ENCODE measurements around the gene PATL1. TPM values are rescaled to one million over a fixed set of nuclear protein-coding genes. Genes with fewer than 3 reads are reported as not detected.

PATL1 gene
- total and polyA plus RNA-seq, 2 of the 8 experiments (the other 6 are each of a cell fraction or from before 2014, with no cell fraction given): 30.4 to 33.4 TPM

DNA sequence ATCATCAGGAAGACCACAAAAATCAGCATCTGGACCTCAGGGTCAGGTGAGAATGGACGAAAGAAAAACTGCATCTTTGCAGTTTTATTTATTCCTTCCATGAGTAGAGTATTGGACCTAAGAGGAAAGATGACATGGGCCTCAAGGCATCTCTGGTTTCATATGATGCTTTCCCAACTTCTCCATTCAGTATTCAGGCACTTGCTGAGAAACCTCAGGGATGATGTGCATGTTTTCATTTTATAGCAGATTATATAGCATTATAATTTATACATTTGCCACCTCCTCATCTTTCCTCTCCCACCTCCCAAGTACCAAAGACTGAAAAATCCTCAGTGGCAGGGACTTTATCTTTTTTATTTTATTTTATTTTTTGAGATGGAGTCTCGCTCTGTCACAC is 44.9 kb upstream of the PATL1 start, which contains the start of gene OR10V1:
OR10V1 (minus strand) TSS at position 101 of the 400 bp plus-strand sequence; CDS start at position 101, 0 bp downstream.
- Histone ChIP-seq H2BK5ac (ENCODE audit: low read depth, low read length) (no peak within 1 kb of the TSS), H4K91ac (replicated peaks; ENCODE audit: insufficient read length, low read length) (no peak within 1 kb of the TSS), H2BK20ac (ENCODE audit: low read length) (no peak within 1 kb of the TSS), H3K56ac (replicated peaks; ENCODE audit: insufficient read length, low read depth, low read length) (no peak within 1 kb of the TSS), H3K9me3 (ENCODE audit: insufficient read depth in 2 of 2, low read depth in 1 of 2, low read length in 1 of 2) (no peaks in the 10 kb centered on the region), H2AK5ac (ENCODE audit: low read depth, low read length) (no peak within 1 kb of the TSS), H4K20me1 (replicated peaks in 1 of 2; ENCODE audit: control insufficient read depth in 1 of 2, insufficient read depth in 2 of 2, low read length in 2 of 2) (no peaks in the 10 kb centered on the region), H3K27me3 (replicated peaks in 1 of 4; ENCODE audit: control insufficient read depth in 3 of 4, extremely low read depth in 1 of 4, insufficient read depth in 3 of 4, low read length in 3 of 4) (no peaks in the 10 kb centered on the region), H3K27ac (ENCODE audit: low read depth, low read length) (no peak within 1 kb of the TSS), H3K4ac (replicated peaks; ENCODE audit: insufficient read length, low read depth, low read length) (no peak within 1 kb of the TSS), H3K79me1 (ENCODE audit: low read depth, low read length) (no peaks in the 10 kb centered on the region), H3K18ac (ENCODE audit: extremely low read depth, low read length) (no peak within 1 kb of the TSS), H2BK15ac (ENCODE audit: low read length) (no peak within 1 kb of the TSS), H2AFZ (ENCODE audit: low read length) (no peak within 1 kb of the TSS), H3K14ac (ENCODE audit: insufficient read length) (no peak within 1 kb of the TSS), H3K23ac (ENCODE audit: insufficient read length) (no peak within 1 kb of the TSS), H3K4me3 (ENCODE audit: extremely low read depth in 1 of 4, insufficient read depth in 2 of 4, low read depth in 3 of 4, low read length in 4 of 4) (no peak within 1 kb of the TSS), H3K23me2 (ENCODE audit: low read depth, low read length) (no peaks in the 10 kb centered on the region), H4K5ac (ENCODE audit: insufficient read length, low read depth, low read length) (no peak within 1 kb of the TSS), H2BK120ac (replicated peaks; ENCODE audit: low read depth, low read length) (no peak within 1 kb of the TSS), H3K79me2 (ENCODE audit: control insufficient read depth in 1 of 2, insufficient read depth in 2 of 2, low read length in 2 of 2) (no peaks in the 10 kb centered on the region), H4K8ac (ENCODE audit: extremely low read depth, insufficient read depth, low read length) (no peak within 1 kb of the TSS; the same call in 1 of the 2 replicates), H3K36me3 (ENCODE audit: control insufficient read depth in 2 of 4, insufficient read depth in 4 of 4, low read length in 3 of 4) (no peaks in the 10 kb centered on the region), H3K9ac (replicated peaks in 1 of 4; ENCODE audit: extremely low read depth in 1 of 4, low read depth in 3 of 4, low read length in 3 of 4) (no peak within 1 kb of the TSS), H3K4me1 (replicated peaks in 1 of 4; ENCODE audit: control insufficient read depth in 3 of 4, insufficient read depth in 4 of 4, low read length in 3 of 4) (no peaks in the 10 kb centered on the region), H3K4me2 (ENCODE audit: insufficient read depth in 1 of 2, low read depth in 2 of 2, low read length in 2 of 2) (no peak within 1 kb of the TSS), H2BK12ac (ENCODE audit: low read depth, low read length) (no peak within 1 kb of the TSS)
- FAIRE-seq (no peak), DNase-seq (ENCODE audit: low read depth in 1 of 2, low spot score in 2 of 2) (no peak)
- ChIA-PET CTCF (ENCODE audit: partially characterized antibody) (no interaction called here), POLR2A (ENCODE audit: partially characterized antibody) (no interaction called here)
- 78% methylated on average over 2 of the region's 2 CpGs; no CpG with 5 or more reads in 1 of the 2 experiments for WGBS, 2 experiments (ENCODE audit: extremely low coverage in 1 of 2, insufficient coverage in 1 of 2, insufficient read length in 1 of 2, insufficient replicate concordance in 2 of 2, low coverage in 1 of 2, low lambda C conversion rate in 2 of 2, missing lambda C conversion rate in 1 of 2)
- TF ChIP-seq ZNF274 (IDR thresholded peaks at IDR 0.05; ENCODE audit: borderline replicate concordance, extremely low read depth, low read length): no peak
- no peak for TF ChIP-seq NANOG (IDR thresholded peaks at IDR 0.05; ENCODE audit: insufficient read depth, low read depth, low read length, poor library complexity, severe bottlenecking)
- no peak for TF ChIP-seq SAP30 (IDR thresholded peaks at IDR 0.05; ENCODE audit: insufficient read depth, insufficient replicate concordance, low read length)
- no peak for TF ChIP-seq RAD21 (IDR thresholded peaks at IDR 0.05 in 1 of 2, conservative IDR thresholded peaks at IDR 0.05 in 1 of 2; ENCODE audit: low read depth in 2 of 2, low read length in 2 of 2)
- no peak for TF ChIP-seq RXRA (IDR thresholded peaks at IDR 0.05; ENCODE audit: insufficient read depth, low read depth, low read length)
- TF ChIP-seq SP1 (IDR thresholded peaks at IDR 0.05; ENCODE audit: low read depth, low read length): no peak
- no peak for TF ChIP-seq EGR1 (IDR thresholded peaks at IDR 0.05; ENCODE audit: borderline replicate concordance, low read depth, low read length)
- TF ChIP-seq BCL11A (IDR thresholded peaks at IDR 0.05; ENCODE audit: low read depth in 2 of 2, low read length in 2 of 2): no peak
- TF ChIP-seq, protein P1, sequence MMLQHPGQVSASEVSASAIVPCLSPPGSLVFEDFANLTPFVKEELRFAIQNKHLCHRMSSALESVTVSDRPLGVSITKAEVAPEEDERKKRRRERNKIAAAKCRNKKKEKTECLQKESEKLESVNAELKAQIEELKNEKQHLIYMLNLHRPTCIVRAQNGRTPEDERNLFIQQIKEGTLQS (IDR thresholded peaks at IDR 0.05; ENCODE audit: insufficient read depth, low read depth, low read length): no peak
- TF ChIP-seq HDAC2 (IDR thresholded peaks at IDR 0.05; ENCODE audit: borderline replicate concordance in 1 of 2, low read depth in 2 of 2, low read length in 2 of 2): no peak
- TF ChIP-seq, protein P2, sequence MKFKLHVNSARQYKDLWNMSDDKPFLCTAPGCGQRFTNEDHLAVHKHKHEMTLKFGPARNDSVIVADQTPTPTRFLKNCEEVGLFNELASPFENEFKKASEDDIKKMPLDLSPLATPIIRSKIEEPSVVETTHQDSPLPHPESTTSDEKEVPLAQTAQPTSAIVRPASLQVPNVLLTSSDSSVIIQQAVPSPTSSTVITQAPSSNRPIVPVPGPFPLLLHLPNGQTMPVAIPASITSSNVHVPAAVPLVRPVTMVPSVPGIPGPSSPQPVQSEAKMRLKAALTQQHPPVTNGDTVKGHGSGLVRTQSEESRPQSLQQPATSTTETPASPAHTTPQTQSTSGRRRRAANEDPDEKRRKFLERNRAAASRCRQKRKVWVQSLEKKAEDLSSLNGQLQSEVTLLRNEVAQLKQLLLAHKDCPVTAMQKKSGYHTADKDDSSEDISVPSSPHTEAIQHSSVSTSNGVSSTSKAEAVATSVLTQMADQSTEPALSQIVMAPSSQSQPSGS (IDR thresholded peaks at IDR 0.05; ENCODE audit: low read length): no peak

Measured in H1 (cell line).